C4-2B (cell line): ENCODE measurements around the gene TDRD3.

Source experiments
- H3K27ac ChIP-seq: fragments of 450-650 bp; 2 replicates; pipeline ENCODE4 v1.5.1; 2017
- CTCF ChIP-seq: fragments of 450-650 bp; conservative IDR thresholded peaks from 2 replicates; pipeline ENCODE4 v1.5.1; 2017; ENCODE audit warnings: mild to moderate bottlenecking
- ZFX ChIP-seq: fragments of 450-650 bp; IDR thresholded peaks from 2 replicates; pipeline ENCODE4 v1.6.1; 2017

Gene TDRD3

GRCh38 chr13:60396783-60397703 is at the start of gene TDRD3:
Gene TDRD3 (plus strand): TSS chr13:60397220. CDS start chr13:60397365, 145 bp downstream.
- TF ChIP-seq ZFX (peak; percentile 96), CTCF (peak; percentile 84)
- H3K27ac ChIP-seq = peak within 1 kb of the TSS; percentile 95

GRCh38 chr13:60347690-60348089 is 49.3 kb upstream of the TDRD3 start:
- TF ChIP-seq CTCF = no peak
- no peak for TF ChIP-seq ZFX
- H3K27ac ChIP-seq = no peak overlapping the region

- H3K27ac ChIP-seq = no peak overlapping the region
- TF ChIP-seq ZFX = no peak
Measured at GRCh38 chr13:60348097-60348496, 48.9 kb upstream of the TDRD3 start.

GRCh38 chr13:60351326-60351725 is 45.7 kb upstream of the TDRD3 start:
- TF ChIP-seq ZFX (no peak), CTCF (no peak)
- H3K27ac ChIP-seq = no peak overlapping the region

- TF ChIP-seq CTCF = no peak
- TF ChIP-seq ZFX = no peak
Measured at GRCh38 chr13:60351855-60352615, 45.0 kb upstream of the TDRD3 start.

GRCh38 chr13:60352644-60353043 is 44.4 kb upstream of the TDRD3 start:
- no peak overlapping the region for H3K27ac ChIP-seq
- TF ChIP-seq CTCF (no peak), ZFX (no peak)

More at GRCh38 chr13:60351855-60352615, 45.0 kb upstream of the TDRD3 start:
- H3K27ac ChIP-seq = no peak overlapping the region

GRCh38 chr13:60355056-60355455 is 42.0 kb upstream of the TDRD3 start:
- no peak for TF ChIP-seq ZFX
- TF ChIP-seq CTCF = no peak
- no peak overlapping the region for H3K27ac ChIP-seq
